ENCODE measurements around the gene MAPT.
"Not testable (repeated sequence)": the region's sequence is repeated elsewhere in the genome, so short reads cannot be mapped to it uniquely, and the experiment has no call there.

Gene MAPT

DNA sequence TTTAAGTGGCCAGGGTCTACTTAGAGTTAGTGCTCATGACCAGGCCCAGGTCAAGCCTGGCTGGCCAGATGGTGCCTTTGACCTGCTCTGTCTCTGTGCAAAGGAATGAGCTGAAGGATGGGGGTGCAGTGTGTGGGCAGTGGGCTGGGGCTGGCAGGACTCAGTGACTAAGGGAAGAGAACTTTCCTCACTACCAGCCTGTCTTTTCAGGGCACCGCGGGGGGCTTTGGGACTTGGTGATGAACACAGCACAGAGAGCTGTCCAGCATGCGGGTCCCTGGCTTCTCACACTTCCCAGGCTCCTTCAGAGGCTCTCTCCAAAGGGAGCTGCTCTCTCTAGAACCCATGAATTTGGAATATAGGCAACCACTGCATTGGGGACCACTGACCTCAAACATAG lies 61.7 kb downstream of the MAPT start:
- Mint-ChIP-seq H3K36me3 (ENCODE audit: low read depth) (no peaks in the 10 kb centered on the region), H3K27me3 (peaks cover 10% of the 10 kb centered on the region), H3K4me1 (ENCODE audit: low read depth) (no peaks in the 10 kb centered on the region), H3K27ac (no peak overlapping the region), H3K9me3 (no peaks in the 10 kb centered on the region), H3K4me3 (no peak overlapping the region)

DNA sequence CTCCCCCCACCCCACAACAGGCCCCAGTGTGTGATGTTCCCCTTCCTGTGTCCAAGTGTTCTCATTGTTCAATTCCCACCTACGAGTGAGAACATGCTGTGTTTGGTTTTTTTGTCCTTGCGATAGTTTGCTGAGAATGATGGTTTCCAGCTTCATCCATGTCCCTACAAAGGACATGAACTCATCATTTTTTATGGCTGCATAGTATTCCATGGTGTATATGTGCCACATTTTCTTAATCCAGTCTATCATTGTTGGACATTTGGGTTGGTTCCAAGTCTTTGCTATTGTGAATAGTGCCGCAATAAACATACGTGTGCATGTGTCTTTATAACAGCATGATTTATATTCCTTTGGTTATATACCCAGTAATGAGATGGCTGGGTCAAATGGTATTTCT lies 62.4 kb downstream of the MAPT start:
- H3K4me3 Mint-ChIP-seq; H3K27me3 Mint-ChIP-seq; H3K27ac Mint-ChIP-seq; H3K4me1 Mint-ChIP-seq (ENCODE audit: low read depth); H3K36me3 Mint-ChIP-seq (ENCODE audit: low read depth); H3K9me3 Mint-ChIP-seq: not testable (repeated sequence)

DNA sequence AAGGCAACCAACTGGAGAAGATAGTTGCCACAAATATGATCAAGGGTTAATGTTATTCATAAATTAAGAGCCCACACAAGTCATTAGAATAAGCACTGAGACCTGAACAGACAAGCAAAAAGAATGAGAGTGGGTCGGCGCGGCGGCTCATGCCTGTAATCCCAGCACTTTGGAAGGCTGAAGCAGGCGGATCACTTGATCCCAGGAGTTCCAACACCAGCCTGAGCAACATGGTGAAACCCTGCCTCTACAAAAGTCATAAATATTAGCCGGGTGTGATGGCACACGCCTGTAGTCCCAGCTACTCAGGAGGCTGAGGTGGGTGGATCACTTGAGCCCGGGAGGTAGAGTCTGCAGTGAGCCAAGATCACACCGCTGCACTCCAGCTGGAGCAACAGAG lies 64.0 kb downstream of the MAPT start:
- H3K27ac Mint-ChIP-seq: no peak overlapping the region
- no peaks in the 10 kb centered on the region for H3K9me3 Mint-ChIP-seq
- no peaks in the 10 kb centered on the region for H3K36me3 Mint-ChIP-seq (ENCODE audit: low read depth)
- H3K4me1 Mint-ChIP-seq (ENCODE audit: low read depth): no peaks in the 10 kb centered on the region
- no peaks in the 10 kb centered on the region for H3K27me3 Mint-ChIP-seq
- no peak overlapping the region for H3K4me3 Mint-ChIP-seq

DNA sequence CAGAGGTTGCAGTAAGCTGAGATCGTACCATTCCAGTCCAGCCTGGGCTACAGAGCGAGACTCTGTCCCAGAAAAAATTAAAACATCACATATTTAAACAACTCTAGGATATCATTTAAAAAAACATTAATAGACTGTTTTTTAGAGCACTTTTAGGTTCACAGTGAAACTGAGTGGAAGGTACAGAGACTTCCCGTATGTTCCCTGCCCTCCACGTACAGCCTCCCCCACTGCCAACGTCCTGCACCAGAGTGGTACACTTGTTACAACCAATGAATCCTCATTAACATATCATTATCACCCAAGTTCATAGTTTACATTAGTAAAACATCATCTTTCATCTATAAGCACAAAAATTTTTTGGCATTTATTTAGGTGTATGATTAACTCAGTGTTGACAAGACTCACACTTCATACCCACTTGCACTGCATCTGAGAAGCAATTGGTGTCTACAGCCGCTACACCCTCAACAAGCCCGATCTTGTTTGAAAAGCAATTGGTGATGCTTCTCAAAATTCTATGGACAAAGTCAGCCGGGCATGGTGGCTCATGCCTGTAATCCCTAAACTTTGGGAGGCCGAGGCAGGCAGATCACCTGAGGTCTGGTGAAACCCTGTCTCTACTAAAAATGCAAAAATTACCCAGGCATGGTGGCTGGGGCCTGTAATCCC lies 64.8 kb downstream of the MAPT start:
- H3K27ac Mint-ChIP-seq: no peak overlapping the region
- no peaks in the 10 kb centered on the region for H3K4me1 Mint-ChIP-seq (ENCODE audit: low read depth)
- H3K36me3 Mint-ChIP-seq (ENCODE audit: low read depth): no peaks in the 10 kb centered on the region
- no peaks in the 10 kb centered on the region for H3K9me3 Mint-ChIP-seq
- H3K27me3 Mint-ChIP-seq: no peaks in the 10 kb centered on the region
- no peak overlapping the region for H3K4me3 Mint-ChIP-seq

DNA sequence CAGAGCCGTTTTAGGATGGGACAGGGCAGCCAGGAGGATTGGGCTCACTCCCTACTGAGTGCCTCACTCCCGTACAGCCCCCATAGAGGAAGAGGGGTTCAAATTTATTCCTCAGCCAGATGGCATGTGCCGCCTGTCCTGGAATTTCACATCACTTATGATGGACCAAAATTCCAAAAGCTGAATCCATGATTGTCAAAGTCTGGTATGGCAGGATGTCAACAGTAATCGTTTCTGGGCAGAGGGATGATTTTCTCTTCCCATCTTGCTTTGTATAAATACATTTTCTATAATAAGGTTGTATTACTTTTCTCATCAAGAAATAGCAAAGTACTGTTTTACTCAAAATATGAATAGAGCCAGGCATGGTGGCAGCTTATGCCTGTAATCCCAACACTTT lies 66.0 kb downstream of the MAPT start:
- no peaks in the 10 kb centered on the region for H3K36me3 Mint-ChIP-seq (ENCODE audit: low read depth)
- H3K27ac Mint-ChIP-seq: no peak overlapping the region
- no peaks in the 10 kb centered on the region for H3K27me3 Mint-ChIP-seq
- H3K9me3 Mint-ChIP-seq: no peaks in the 10 kb centered on the region
- H3K4me1 Mint-ChIP-seq (ENCODE audit: low read depth): no peaks in the 10 kb centered on the region
- no peak overlapping the region for H3K4me3 Mint-ChIP-seq

DNA sequence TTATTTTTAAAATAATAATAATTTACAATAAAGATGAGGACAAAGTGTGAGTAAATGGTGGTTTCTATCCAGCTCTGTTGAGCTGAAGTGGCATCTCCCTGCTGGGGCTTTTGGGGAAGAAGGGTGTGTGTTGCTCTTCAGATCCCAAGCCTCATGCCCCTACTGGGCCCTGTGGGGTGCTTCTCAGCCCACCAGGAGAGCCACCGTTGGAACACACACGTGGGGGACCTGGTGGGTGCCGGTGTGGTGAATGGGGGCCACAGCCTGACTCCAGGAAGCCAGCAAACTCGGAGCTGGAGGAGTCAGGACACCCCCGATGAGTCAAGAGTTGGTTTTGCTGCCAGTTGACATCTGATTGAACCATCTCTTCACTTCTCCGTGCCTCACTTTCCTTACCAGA lies 66.9 kb downstream of the MAPT start:
- no peaks in the 10 kb centered on the region for H3K9me3 Mint-ChIP-seq
- no peak overlapping the region for H3K27ac Mint-ChIP-seq
- no peak overlapping the region for H3K4me3 Mint-ChIP-seq
- no peaks in the 10 kb centered on the region for H3K36me3 Mint-ChIP-seq (ENCODE audit: low read depth)
- H3K4me1 Mint-ChIP-seq (ENCODE audit: low read depth): no peaks in the 10 kb centered on the region
- peaks cover 6% of the 10 kb centered on the region for H3K27me3 Mint-ChIP-seq

DNA sequence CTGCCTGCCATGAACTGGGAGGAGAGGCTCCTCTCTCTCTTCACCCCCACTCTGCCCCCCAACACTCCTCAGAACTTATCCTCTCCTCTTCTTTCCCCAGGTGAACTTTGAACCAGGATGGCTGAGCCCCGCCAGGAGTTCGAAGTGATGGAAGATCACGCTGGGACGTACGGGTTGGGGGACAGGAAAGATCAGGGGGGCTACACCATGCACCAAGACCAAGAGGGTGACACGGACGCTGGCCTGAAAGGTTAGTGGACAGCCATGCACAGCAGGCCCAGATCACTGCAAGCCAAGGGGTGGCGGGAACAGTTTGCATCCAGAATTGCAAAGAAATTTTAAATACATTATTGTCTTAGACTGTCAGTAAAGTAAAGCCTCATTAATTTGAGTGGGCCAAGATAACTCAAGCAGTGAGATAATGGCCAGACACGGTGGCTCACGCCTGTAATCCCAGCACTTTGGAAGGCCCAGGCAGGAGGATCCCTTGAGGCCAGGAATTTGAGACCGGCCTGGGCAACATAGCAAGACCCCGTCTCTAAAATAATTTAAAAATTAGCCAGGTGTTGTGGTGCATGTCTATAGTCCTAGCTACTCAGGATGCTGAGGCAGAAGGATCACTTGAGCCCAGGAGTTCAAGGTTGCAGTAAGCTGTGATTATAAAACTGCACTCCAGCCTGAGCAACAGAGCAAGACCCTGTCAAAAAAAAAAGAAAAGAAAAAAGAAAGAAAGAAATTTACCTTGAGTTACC lies 68.0 kb downstream of the MAPT start:
- Mint-ChIP-seq H3K4me3 (no peak overlapping the region), H3K27me3 (peaks cover 11% of the 10 kb centered on the region), H3K36me3 (ENCODE audit: low read depth) (no peaks in the 10 kb centered on the region), H3K4me1 (ENCODE audit: low read depth) (no peaks in the 10 kb centered on the region), H3K27ac (no peak overlapping the region), H3K9me3 (no peaks in the 10 kb centered on the region)

DNA sequence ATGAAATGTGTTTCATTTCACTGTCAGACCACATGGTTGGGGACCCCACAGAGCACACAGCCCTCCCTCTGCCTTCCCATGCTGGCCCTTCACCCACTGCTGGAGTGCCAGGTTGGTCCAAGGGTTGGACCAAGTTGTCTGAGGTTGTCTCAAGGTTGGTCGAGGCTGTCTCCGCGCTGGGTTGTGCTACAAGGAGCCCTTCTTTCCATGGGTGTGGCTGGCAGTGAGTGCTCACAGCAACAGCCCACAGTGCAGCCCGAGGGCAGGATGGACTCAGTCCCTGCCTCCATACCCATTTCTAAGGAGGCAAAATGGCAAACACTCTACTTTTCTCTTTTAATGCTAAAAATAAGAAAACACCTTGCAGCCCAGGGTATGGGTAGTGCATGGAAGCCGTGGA lies 68.9 kb downstream of the MAPT start:
- Mint-ChIP-seq H3K9me3 (no peaks in the 10 kb centered on the region), H3K27ac (no peak overlapping the region), H3K4me1 (ENCODE audit: low read depth) (no peaks in the 10 kb centered on the region), H3K36me3 (ENCODE audit: low read depth) (no peaks in the 10 kb centered on the region), H3K27me3 (peaks cover 16% of the 10 kb centered on the region), H3K4me3 (no peak overlapping the region)

DNA sequence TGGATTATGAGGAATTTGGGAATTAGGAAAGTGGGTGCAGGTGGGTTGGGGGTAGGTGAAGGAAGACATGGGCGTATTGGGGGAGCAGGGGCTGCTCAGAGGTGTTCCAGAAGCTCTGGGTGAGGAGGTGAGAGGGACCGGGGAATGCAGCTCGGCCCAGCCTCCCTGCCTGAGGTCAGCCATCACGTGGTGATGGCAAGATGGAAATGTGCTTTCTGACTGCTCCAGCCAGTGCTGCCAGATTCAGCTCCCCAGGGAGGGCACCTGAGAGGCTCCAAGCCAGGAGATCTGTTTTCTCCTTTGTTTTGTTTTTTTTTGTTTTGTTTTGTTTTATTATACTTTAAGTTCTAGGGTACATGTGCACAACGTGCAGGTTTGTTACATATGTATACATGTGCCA lies 69.5 kb downstream of the MAPT start:
- H3K4me1 Mint-ChIP-seq (ENCODE audit: low read depth): no peaks in the 10 kb centered on the region
- no peaks in the 10 kb centered on the region for H3K36me3 Mint-ChIP-seq (ENCODE audit: low read depth)
- H3K9me3 Mint-ChIP-seq: no peaks in the 10 kb centered on the region
- no peak overlapping the region for H3K27ac Mint-ChIP-seq
- H3K4me3 Mint-ChIP-seq: no peak overlapping the region
- H3K27me3 Mint-ChIP-seq: peaks cover 16% of the 10 kb centered on the region

DNA sequence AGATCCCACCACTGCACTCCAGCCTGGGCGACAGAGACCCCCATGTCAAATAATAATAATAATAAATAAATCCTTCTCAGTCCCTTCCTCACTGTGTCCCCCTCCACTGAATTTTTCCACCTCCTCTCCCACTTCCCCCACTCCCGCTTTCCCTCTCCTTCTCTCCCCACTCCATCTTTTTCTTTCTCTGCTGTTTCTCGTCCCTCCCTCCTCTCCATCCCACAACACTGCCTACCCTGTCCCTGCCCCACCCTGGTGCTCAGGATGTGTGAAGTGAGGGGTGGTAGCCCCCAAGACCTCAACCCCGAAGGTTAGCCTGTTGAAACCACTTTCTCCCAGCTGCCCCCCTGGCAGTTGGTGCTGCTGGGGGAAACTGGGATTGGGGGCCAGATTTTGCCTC lies 70.3 kb downstream of the MAPT start:
- Mint-ChIP-seq H3K4me1 (ENCODE audit: low read depth) (no peaks in the 10 kb centered on the region), H3K9me3 (no peaks in the 10 kb centered on the region), H3K4me3 (no peak overlapping the region), H3K36me3 (ENCODE audit: low read depth) (no peaks in the 10 kb centered on the region), H3K27ac (no peak overlapping the region), H3K27me3 (peaks cover 19% of the 10 kb centered on the region)

DNA sequence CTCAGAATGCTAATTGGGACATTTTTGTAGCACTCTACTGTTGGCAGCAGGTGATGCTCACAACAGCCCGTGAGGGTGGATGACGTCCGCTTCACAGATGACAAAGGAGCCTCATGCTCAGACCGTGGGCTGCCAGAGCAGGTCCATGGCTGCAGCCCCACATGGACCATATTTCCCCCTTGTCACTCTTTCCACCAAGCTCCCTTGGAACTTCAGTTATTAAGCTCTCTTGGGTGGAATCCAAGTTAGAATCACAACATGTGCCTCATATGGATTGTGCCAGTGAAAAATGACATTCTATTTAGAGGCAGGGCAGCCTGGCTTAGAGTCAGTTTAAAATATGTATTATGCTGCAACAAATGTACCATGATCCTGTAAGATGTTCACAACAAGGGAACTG lies 71.5 kb downstream of the MAPT start:
- Mint-ChIP-seq H3K9me3 (no peaks in the 10 kb centered on the region), H3K27ac (no peak overlapping the region)

DNA sequence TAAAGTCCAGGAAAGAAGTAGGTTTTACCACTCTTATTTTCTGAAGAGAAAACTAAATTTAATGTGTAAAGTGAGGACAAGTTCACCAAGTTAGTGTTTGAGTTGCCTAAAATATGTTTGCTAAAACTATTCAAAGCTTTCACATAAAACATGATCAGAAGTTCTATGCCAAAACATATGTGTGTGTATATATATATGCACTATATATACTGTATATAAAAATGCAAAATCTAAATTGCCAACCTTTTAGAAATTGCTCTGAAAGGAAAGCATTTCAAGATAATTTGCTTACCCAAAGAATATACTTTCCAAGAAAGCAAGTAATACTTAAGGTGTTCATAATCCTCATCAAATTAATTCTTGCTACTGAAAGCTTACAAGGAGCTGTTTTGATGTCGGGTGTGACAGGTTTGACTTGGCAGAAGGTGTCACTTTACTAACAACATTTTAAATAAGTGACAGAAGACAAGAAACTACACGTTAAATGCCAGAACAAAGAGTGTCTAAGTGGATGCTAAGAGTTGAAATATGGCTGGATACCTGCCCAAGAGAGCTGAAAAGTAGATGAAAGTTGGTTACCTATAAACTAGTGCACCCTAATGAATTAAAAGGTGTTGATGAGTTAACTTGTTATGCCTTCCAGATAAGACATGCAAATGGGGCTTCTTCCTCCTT lies 72.4 kb downstream of the MAPT start:
- no peaks in the 10 kb centered on the region for H3K36me3 Mint-ChIP-seq (ENCODE audit: low read depth)
- no peak overlapping the region for H3K4me3 Mint-ChIP-seq
- H3K27me3 Mint-ChIP-seq: peaks cover 23% of the 10 kb centered on the region
- no peaks in the 10 kb centered on the region for H3K9me3 Mint-ChIP-seq
- no peak overlapping the region for H3K27ac Mint-ChIP-seq
- H3K4me1 Mint-ChIP-seq (ENCODE audit: low read depth): no peaks in the 10 kb centered on the region

More for the DNA sequence above, 71.5 kb downstream of the MAPT start:
- Mint-ChIP-seq H3K36me3 (ENCODE audit: low read depth) (no peaks in the 10 kb centered on the region), H3K27me3 (peaks cover 23% of the 10 kb centered on the region), H3K4me3 (no peak overlapping the region), H3K4me1 (ENCODE audit: low read depth) (no peaks in the 10 kb centered on the region)

DNA sequence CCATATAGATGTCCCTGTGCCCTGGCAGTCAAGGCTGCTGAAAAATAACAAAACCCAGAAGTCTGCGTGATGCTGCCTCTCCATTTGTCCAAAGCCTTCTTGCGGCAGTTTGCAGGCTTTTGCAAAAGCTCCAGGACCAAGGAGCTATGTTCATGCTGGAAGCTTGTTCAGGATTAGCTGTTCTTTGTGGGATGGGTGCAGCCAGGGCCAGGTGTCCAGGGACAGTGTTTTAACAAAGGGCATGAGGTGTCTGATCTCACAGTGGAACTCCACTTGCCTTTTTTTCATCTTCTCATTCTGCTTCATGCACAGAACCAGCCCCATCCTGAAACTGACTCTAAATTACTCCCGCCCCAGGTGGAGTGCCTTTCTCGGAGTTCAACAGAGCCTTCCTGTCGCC lies 73.0 kb downstream of the MAPT start:
- Mint-ChIP-seq H3K9me3 (peaks cover 1% of the 10 kb centered on the region), H3K27me3 (peaks cover 25% of the 10 kb centered on the region), H3K27ac (no peak overlapping the region), H3K36me3 (ENCODE audit: low read depth) (no peaks in the 10 kb centered on the region), H3K4me1 (ENCODE audit: low read depth) (no peaks in the 10 kb centered on the region), H3K4me3 (no peak overlapping the region)

DNA sequence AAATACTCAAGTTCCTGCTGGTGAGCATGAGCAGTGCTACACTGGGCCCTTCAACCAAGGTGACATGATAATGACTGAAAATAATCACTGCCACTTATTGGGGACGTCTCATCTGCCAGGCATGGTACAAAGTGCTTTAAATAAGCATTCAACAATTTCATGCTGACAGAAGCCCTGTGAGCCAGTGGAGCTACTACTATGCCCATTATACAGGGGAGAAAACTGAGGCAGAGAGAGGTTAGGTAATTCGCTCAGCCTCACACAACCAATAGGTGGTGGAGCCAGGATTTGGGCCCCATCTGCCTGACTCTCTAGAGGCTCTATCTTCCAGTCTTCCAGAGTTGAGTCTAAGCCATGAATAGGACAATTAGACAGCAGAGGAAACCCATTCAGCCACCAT lies 74.4 kb downstream of the MAPT start:
- Mint-ChIP-seq H3K36me3 (ENCODE audit: low read depth) (no peaks in the 10 kb centered on the region), H3K27me3 (peaks cover 28% of the 10 kb centered on the region), H3K9me3 (peaks cover 3% of the 10 kb centered on the region), H3K27ac (no peak overlapping the region), H3K4me3 (no peak overlapping the region), H3K4me1 (ENCODE audit: low read depth) (no peaks in the 10 kb centered on the region)

DNA sequence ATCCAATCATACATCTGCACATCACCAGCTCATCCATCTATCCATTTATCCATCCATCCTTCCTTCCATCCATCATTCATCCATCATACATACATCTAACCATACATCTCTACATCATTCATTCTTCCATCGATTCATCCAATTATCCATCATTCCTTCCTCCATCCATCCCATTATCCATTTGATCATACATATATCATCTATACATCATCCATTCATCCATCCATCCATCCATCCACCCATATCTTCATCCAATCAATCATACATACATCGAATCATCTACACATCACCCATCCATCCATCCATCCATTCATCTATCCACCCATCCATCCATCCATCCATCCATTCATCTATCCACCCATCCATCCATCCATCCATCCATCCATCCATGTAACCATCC lies 75.4 kb downstream of the MAPT start:
- Mint-ChIP-seq H3K4me3 (no peak overlapping the region), H3K36me3 (ENCODE audit: low read depth) (no peaks in the 10 kb centered on the region), H3K27ac (no peak overlapping the region), H3K4me1 (ENCODE audit: low read depth) (no peaks in the 10 kb centered on the region), H3K9me3 (peaks cover 3% of the 10 kb centered on the region), H3K27me3 (peaks cover 28% of the 10 kb centered on the region)
